ENCODE data around the gene ARHGAP24.

DNA sequence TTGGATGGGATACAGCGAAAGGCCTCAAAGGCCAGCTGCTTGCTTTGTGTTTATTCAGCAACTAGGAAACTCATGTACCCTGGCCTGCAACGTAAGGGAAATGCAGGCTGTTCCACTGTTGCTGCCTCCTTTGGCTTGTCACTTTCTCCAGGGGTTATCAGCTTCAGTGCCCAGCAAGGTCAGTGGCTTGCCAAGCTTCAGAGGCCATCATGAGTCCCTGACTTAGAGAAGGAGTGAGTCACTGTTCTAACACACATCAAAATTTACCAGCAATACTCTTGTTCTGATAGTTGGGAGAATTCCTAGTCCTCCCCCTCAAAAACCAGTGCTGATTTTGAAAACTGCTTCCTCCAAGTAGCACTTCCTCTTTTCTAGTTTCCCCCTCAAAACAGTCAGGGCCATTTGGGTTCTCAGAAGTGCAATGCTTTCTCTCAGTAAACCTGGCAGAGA, 250.8 kb downstream of the ARHGAP24 start:
- TF ChIP-seq, protein P1, sequence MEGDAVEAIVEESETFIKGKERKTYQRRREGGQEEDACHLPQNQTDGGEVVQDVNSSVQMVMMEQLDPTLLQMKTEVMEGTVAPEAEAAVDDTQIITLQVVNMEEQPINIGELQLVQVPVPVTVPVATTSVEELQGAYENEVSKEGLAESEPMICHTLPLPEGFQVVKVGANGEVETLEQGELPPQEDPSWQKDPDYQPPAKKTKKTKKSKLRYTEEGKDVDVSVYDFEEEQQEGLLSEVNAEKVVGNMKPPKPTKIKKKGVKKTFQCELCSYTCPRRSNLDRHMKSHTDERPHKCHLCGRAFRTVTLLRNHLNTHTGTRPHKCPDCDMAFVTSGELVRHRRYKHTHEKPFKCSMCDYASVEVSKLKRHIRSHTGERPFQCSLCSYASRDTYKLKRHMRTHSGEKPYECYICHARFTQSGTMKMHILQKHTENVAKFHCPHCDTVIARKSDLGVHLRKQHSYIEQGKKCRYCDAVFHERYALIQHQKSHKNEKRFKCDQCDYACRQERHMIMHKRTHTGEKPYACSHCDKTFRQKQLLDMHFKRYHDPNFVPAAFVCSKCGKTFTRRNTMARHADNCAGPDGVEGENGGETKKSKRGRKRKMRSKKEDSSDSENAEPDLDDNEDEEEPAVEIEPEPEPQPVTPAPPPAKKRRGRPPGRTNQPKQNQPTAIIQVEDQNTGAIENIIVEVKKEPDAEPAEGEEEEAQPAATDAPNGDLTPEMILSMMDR (IDR thresholded peaks at IDR 0.05) = no peak
- TF ChIP-seq MEF2A (IDR thresholded peaks at IDR 0.05; ENCODE audit: borderline replicate concordance, low read depth) (no peak), GABPA (IDR thresholded peaks at IDR 0.05; ENCODE audit: low read depth) (no peak), SMC3 (IDR thresholded peaks at IDR 0.05; ENCODE audit: low read depth, low read length) (no peak), POLR2AphosphoS5 (IDR thresholded peaks at IDR 0.05; ENCODE audit: low read depth, low read length) (no peak), FOXM1 (IDR thresholded peaks at IDR 0.05; ENCODE audit: low read depth) (no peak), EP300 (IDR thresholded peaks at IDR 0.05; ENCODE audit: borderline replicate concordance in 1 of 2, low read depth in 1 of 2, low read length in 1 of 2) (no peak), NRF1 (IDR thresholded peaks at IDR 0.05; ENCODE audit: low read depth, low read length) (no peak)
- TF ChIP-seq, protein P2, sequence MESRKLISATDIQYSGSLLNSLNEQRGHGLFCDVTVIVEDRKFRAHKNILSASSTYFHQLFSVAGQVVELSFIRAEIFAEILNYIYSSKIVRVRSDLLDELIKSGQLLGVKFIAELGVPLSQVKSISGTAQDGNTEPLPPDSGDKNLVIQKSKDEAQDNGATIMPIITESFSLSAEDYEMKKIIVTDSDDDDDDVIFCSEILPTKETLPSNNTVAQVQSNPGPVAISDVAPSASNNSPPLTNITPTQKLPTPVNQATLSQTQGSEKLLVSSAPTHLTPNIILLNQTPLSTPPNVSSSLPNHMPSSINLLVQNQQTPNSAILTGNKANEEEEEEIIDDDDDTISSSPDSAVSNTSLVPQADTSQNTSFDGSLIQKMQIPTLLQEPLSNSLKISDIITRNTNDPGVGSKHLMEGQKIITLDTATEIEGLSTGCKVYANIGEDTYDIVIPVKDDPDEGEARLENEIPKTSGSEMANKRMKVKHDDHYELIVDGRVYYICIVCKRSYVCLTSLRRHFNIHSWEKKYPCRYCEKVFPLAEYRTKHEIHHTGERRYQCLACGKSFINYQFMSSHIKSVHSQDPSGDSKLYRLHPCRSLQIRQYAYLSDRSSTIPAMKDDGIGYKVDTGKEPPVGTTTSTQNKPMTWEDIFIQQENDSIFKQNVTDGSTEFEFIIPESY (IDR thresholded peaks at IDR 0.05; ENCODE audit: borderline replicate concordance, low read depth) = no peak
- TF ChIP-seq, protein P3, sequence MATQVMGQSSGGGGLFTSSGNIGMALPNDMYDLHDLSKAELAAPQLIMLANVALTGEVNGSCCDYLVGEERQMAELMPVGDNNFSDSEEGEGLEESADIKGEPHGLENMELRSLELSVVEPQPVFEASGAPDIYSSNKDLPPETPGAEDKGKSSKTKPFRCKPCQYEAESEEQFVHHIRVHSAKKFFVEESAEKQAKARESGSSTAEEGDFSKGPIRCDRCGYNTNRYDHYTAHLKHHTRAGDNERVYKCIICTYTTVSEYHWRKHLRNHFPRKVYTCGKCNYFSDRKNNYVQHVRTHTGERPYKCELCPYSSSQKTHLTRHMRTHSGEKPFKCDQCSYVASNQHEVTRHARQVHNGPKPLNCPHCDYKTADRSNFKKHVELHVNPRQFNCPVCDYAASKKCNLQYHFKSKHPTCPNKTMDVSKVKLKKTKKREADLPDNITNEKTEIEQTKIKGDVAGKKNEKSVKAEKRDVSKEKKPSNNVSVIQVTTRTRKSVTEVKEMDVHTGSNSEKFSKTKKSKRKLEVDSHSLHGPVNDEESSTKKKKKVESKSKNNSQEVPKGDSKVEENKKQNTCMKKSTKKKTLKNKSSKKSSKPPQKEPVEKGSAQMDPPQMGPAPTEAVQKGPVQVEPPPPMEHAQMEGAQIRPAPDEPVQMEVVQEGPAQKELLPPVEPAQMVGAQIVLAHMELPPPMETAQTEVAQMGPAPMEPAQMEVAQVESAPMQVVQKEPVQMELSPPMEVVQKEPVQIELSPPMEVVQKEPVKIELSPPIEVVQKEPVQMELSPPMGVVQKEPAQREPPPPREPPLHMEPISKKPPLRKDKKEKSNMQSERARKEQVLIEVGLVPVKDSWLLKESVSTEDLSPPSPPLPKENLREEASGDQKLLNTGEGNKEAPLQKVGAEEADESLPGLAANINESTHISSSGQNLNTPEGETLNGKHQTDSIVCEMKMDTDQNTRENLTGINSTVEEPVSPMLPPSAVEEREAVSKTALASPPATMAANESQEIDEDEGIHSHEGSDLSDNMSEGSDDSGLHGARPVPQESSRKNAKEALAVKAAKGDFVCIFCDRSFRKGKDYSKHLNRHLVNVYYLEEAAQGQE (IDR thresholded peaks at IDR 0.05; ENCODE audit: low read depth, low read length) = no peak
- TF ChIP-seq, protein P4, sequence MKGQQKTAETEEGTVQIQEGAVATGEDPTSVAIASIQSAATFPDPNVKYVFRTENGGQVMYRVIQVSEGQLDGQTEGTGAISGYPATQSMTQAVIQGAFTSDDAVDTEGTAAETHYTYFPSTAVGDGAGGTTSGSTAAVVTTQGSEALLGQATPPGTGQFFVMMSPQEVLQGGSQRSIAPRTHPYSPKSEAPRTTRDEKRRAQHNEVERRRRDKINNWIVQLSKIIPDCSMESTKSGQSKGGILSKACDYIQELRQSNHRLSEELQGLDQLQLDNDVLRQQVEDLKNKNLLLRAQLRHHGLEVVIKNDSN (IDR thresholded peaks at IDR 0.05; ENCODE audit: borderline replicate concordance, low read depth) = no peak
- TF ChIP-seq, protein P5, sequence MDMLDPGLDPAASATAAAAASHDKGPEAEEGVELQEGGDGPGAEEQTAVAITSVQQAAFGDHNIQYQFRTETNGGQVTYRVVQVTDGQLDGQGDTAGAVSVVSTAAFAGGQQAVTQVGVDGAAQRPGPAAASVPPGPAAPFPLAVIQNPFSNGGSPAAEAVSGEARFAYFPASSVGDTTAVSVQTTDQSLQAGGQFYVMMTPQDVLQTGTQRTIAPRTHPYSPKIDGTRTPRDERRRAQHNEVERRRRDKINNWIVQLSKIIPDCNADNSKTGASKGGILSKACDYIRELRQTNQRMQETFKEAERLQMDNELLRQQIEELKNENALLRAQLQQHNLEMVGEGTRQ (IDR thresholded peaks at IDR 0.05; ENCODE audit: borderline replicate concordance, low read depth, low read length) = no peak
- TF ChIP-seq, protein P6, sequence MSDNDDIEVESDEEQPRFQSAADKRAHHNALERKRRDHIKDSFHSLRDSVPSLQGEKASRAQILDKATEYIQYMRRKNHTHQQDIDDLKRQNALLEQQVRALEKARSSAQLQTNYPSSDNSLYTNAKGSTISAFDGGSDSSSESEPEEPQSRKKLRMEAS (IDR thresholded peaks at IDR 0.05; ENCODE audit: low read depth) = no peak

Data from SK-N-SH (cell line).